H9 (cell line): ENCODE results near the gene IL1RAPL2. TPM values are rescaled to one million over a fixed set of nuclear protein-coding genes. Genes with fewer than 3 reads are reported as not detected.

Source experiments
- DNase-seq: peaks from one replicate; pipeline ENCODE4 v3.0.0-alpha.2; 2017
- H2AFZ ChIP-seq: one replicate; pipeline ENCODE4 v1.6.1; 2013; ENCODE audit warnings: mild to moderate bottlenecking, low read length, control low read depth, moderate library complexity
- H2AK5ac ChIP-seq: 2 replicates; pipeline ENCODE4 v1.6.1; 2013; ENCODE audit warnings: low read length, control low read depth, mixed read lengths; ENCODE audit not compliant: insufficient read length
- H2BK120ac ChIP-seq: one replicate; pipeline ENCODE4 v1.6.1; 2013; ENCODE audit warnings: low read depth, mild to moderate bottlenecking, low read length, control low read depth, inconsistent platforms; ENCODE audit not compliant: poor library complexity, severe bottlenecking
- H2BK12ac ChIP-seq: 2 replicates; pipeline ENCODE4 v1.6.1; 2013; ENCODE audit warnings: low read length, control low read depth, mixed read lengths, low read depth; ENCODE audit not compliant: insufficient read length
- H2BK15ac ChIP-seq: 2 replicates; pipeline ENCODE4 v1.6.1; 2013; ENCODE audit warnings: low read depth, low read length, control low read depth
- H2BK20ac ChIP-seq: one replicate; pipeline ENCODE4 v1.6.1; 2013; ENCODE audit warnings: low read depth, mild to moderate bottlenecking, low read length, control low read depth, inconsistent platforms; ENCODE audit not compliant: poor library complexity, severe bottlenecking
- H2BK5ac ChIP-seq: 2 replicates; pipeline ENCODE4 v1.6.1; 2013; ENCODE audit warnings: low read length, control low read depth, mixed read lengths; ENCODE audit not compliant: insufficient read length
- H3K14ac ChIP-seq: 2 replicates; pipeline ENCODE4 v1.6.1; 2013; ENCODE audit warnings: low read length, control low read depth; ENCODE audit not compliant: insufficient read depth
- H3K18ac ChIP-seq: 2 replicates; pipeline ENCODE4 v1.6.1; 2013; ENCODE audit warnings: low read depth, mild to moderate bottlenecking, mixed read lengths, low read length, control low read depth; ENCODE audit not compliant: insufficient read length
- H3K23ac ChIP-seq: 2 replicates; pipeline ENCODE4 v1.6.1; 2013; ENCODE audit warnings: low read length, control low read depth, mixed read lengths, low read depth; ENCODE audit not compliant: insufficient read length
- H3K23me2 ChIP-seq: 2 replicates; pipeline ENCODE4 v1.6.1; 2013; ENCODE audit warnings: low read depth, mild to moderate bottlenecking, mixed read lengths, low read length, control low read depth; ENCODE audit not compliant: insufficient read length, poor library complexity, severe bottlenecking
- H3K27ac ChIP-seq: 2 replicates; pipeline ENCODE4 v1.5.1; 2013; ENCODE audit warnings: low read length, control low read depth, mixed read lengths, low read depth; ENCODE audit not compliant: insufficient read length
- H3K27me3 ChIP-seq: 2 replicates; pipeline ENCODE4 v1.6.1; 2013; ENCODE audit warnings: low read length, control low read depth, inconsistent platforms; ENCODE audit not compliant: insufficient read depth
- H3K4ac ChIP-seq: 2 replicates; pipeline ENCODE4 v1.6.1; 2013; ENCODE audit warnings: low read depth, mild to moderate bottlenecking, control low read depth, inconsistent platforms, low read length, moderate library complexity
- H3K4me1 ChIP-seq: 2 replicates; pipeline ENCODE4 v1.6.1; 2013; ENCODE audit warnings: low read length, control low read depth, inconsistent platforms; ENCODE audit not compliant: insufficient read depth
- H3K4me2 ChIP-seq: 2 replicates; pipeline ENCODE4 v1.6.1; 2013; ENCODE audit warnings: low read length, control low read depth, mixed read lengths; ENCODE audit not compliant: insufficient read length, insufficient read depth
- H3K56ac ChIP-seq: 2 replicates; pipeline ENCODE4 v1.6.1; 2013; ENCODE audit warnings: low read depth, mild to moderate bottlenecking, mixed read lengths, low read length, control low read depth; ENCODE audit not compliant: insufficient read length
- H3K79me1 ChIP-seq: 2 replicates; pipeline ENCODE4 v1.6.1; 2013; ENCODE audit warnings: low read depth, mild to moderate bottlenecking, moderate library complexity, low read length, control low read depth, inconsistent platforms; ENCODE audit not compliant: insufficient read depth, poor library complexity, severe bottlenecking
- H3K79me2 ChIP-seq: 2 replicates; pipeline ENCODE4 v1.6.1; 2013; ENCODE audit warnings: low read length, control low read depth, inconsistent platforms; ENCODE audit not compliant: insufficient read depth
- H3K9ac ChIP-seq: 2 replicates; pipeline ENCODE4 v1.6.1; 2013; ENCODE audit warnings: low read length, control low read depth, mixed read lengths; ENCODE audit not compliant: insufficient read length; ENCODE audit errors: extremely low read depth
- H3K9me3 ChIP-seq: one replicate; pipeline ENCODE4 v1.6.1; 2013; ENCODE audit warnings: low read depth, low read length, inconsistent platforms; ENCODE audit not compliant: control insufficient read depth
- H3T11ph ChIP-seq: one replicate; pipeline ENCODE4 v1.6.1; 2013; ENCODE audit warnings: mild to moderate bottlenecking, low read length, control low read depth, inconsistent platforms
- H4K20me1 ChIP-seq: one replicate; pipeline ENCODE4 v1.6.1; 2013; ENCODE audit not compliant: control insufficient read depth, insufficient read length, insufficient read depth
- H4K5ac ChIP-seq: 2 replicates; pipeline ENCODE4 v1.6.1; 2013; ENCODE audit warnings: low read depth, mild to moderate bottlenecking, mixed read lengths, low read length, control low read depth; ENCODE audit not compliant: insufficient read length
- H4K8ac ChIP-seq: replicated peaks from 2 replicates; pipeline ENCODE4 v1.6.1; 2013; ENCODE audit warnings: low read length, control low read depth, mixed read lengths, low read depth; ENCODE audit not compliant: insufficient read length
- H4K91ac ChIP-seq: 2 replicates; pipeline ENCODE4 v1.6.1; 2013; ENCODE audit warnings: low read depth, mild to moderate bottlenecking, moderate library complexity, mixed read lengths, low read length, control low read depth; ENCODE audit not compliant: insufficient read length
- H3K27ac Mint-ChIP-seq, 3 experiments: 2 replicates in 2 of 3; 3 replicates in 1 of 3; pipeline ENCODE4 v1.8.0; 2020 to 2021; ENCODE audit warnings: mixed read lengths in 3 of 3, mild to moderate bottlenecking in 1 of 3, moderate library complexity in 1 of 3
- H3K27me3 Mint-ChIP-seq: 2 replicates; pipeline ENCODE4 v1.8.0; 2021; ENCODE audit warnings: low read depth, mild to moderate bottlenecking, moderate library complexity, mixed read lengths
- H3K36me3 Mint-ChIP-seq, 3 experiments: 2 replicates in 2 of 3; 3 replicates in 1 of 3; pipeline ENCODE4 v1.8.0; 2020 to 2021; ENCODE audit warnings: low read depth in 3 of 3, mixed read lengths in 3 of 3; ENCODE audit not compliant: insufficient read depth in 1 of 3
- H3K4me1 Mint-ChIP-seq, 2 experiments: 2 replicates each; pipeline ENCODE4 v1.8.0; 2020; ENCODE audit warnings: mixed read lengths in 2 of 2
- H3K4me3 Mint-ChIP-seq, 2 experiments: 2 replicates in 1 of 2; 3 replicates in 1 of 2; pipeline ENCODE4 v1.8.0; 2020 to 2021; ENCODE audit warnings: mild to moderate bottlenecking in 2 of 2, mixed read lengths in 2 of 2, moderate library complexity in 1 of 2
- H3K9me3 Mint-ChIP-seq, 2 experiments: 2 replicates in 1 of 2; 3 replicates in 1 of 2; pipeline ENCODE4 v1.8.0; 2020; ENCODE audit warnings: mild to moderate bottlenecking in 2 of 2, mixed read lengths in 2 of 2, moderate library complexity in 1 of 2
- WGBS: extraction: QIAGEN DNeasy Blood & Tissue Kit; methylation state at CpG from one replicate; pipeline ENCODE4 v1.1.7; 2013; ENCODE audit warnings: missing lambda C conversion rate, low lambda C conversion rate, mixed read lengths; ENCODE audit not compliant: insufficient read length; ENCODE audit errors: extremely low coverage; 5-methylcytosine and 5-hydroxymethylcytosine counted together
- total RNA-seq: library from RNA; stranded (reverse); gene quantifications from 2 replicates; pipeline ENCODE4 v1.2.1, GENCODE V29; 2021
- TF ChIP-seq, protein P1 (sequence below): fragments of 200-600 bp; sonication (generic); conservative IDR thresholded peaks from 3 replicates; pipeline ENCODE4 v1.8.0; 2021; ENCODE audit warnings: antibody characterized with exemption, mild to moderate bottlenecking

The IL1RAPL2 gene
- total RNA-seq, 1 experiment from 2014 or later, result not detected

DNA sequence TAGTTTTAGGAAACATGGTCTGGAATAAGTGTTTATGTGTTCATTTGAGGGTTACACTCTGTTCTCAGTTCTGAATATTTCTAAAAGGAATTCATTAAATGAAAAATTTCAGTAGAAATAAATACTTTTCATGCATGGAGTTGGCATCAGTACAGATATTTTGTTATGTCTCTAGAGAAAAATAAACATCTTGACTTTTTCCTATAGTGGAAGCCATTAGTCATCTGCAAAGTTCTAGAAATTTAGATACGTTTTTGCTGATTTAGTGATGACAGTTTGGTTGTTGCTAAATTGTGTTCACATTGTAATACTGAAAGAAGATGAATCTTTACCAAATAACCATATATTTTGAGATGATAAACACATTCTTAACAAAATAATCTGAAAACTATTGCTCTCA lies 922.7 kb downstream of the IL1RAPL2 start:
- H2BK12ac ChIP-seq, result no peak overlapping the region
- H3K4me2 ChIP-seq, result no peak overlapping the region
- H2AFZ ChIP-seq, result no peak overlapping the region
- H4K91ac ChIP-seq, result no peak overlapping the region
- no peaks in the 10 kb centered on the region for H3K27me3 Mint-ChIP-seq
- no peak overlapping the region for H3T11ph ChIP-seq
- no peak overlapping the region for H2BK20ac ChIP-seq
- no CpG with 5 or more reads among the region's 1 CpG for WGBS
- no peak overlapping the region for H3K23ac ChIP-seq
- no peaks in the 10 kb centered on the region for H3K9me3 ChIP-seq
- no peak overlapping the region for H3K9ac ChIP-seq
- H2BK15ac ChIP-seq, result no peak overlapping the region
- H2BK120ac ChIP-seq, result no peak overlapping the region
- no peak overlapping the region for H4K5ac ChIP-seq
- no peak overlapping the region for H2BK5ac ChIP-seq
- no peak overlapping the region for H3K4ac ChIP-seq
- no peaks in the 10 kb centered on the region for H3K23me2 ChIP-seq
- no peaks in the 10 kb centered on the region for H3K4me1 Mint-ChIP-seq
- no peaks in the 10 kb centered on the region for H3K79me1 ChIP-seq
- H3K9me3 Mint-ChIP-seq, result peaks cover 0 to 19% of the 10 kb centered on the region in 2 experiments; a peak in 3 of 5 replicates
- H3K18ac ChIP-seq, result no peak overlapping the region
- H3K56ac ChIP-seq, result no peak overlapping the region
- H3K14ac ChIP-seq, result no peak overlapping the region
- peaks cover 0 to 6% (median 4%) of the 10 kb centered on the region in 3 experiments; a peak in 3 of 7 replicates for H3K36me3 Mint-ChIP-seq
- H4K8ac ChIP-seq, result no peak overlapping the region
- TF ChIP-seq, protein P1, sequence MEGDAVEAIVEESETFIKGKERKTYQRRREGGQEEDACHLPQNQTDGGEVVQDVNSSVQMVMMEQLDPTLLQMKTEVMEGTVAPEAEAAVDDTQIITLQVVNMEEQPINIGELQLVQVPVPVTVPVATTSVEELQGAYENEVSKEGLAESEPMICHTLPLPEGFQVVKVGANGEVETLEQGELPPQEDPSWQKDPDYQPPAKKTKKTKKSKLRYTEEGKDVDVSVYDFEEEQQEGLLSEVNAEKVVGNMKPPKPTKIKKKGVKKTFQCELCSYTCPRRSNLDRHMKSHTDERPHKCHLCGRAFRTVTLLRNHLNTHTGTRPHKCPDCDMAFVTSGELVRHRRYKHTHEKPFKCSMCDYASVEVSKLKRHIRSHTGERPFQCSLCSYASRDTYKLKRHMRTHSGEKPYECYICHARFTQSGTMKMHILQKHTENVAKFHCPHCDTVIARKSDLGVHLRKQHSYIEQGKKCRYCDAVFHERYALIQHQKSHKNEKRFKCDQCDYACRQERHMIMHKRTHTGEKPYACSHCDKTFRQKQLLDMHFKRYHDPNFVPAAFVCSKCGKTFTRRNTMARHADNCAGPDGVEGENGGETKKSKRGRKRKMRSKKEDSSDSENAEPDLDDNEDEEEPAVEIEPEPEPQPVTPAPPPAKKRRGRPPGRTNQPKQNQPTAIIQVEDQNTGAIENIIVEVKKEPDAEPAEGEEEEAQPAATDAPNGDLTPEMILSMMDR, result no peak
- no peaks in the 10 kb centered on the region for H3K4me1 ChIP-seq
- H3K27ac ChIP-seq, result no peak overlapping the region
- no peak overlapping the region for H3K27ac Mint-ChIP-seq
- no peak overlapping the region for H3K4me3 Mint-ChIP-seq
- H3K27me3 ChIP-seq, result no peaks in the 10 kb centered on the region
- H3K79me2 ChIP-seq, result no peaks in the 10 kb centered on the region
- DNase-seq, result no peak
- H2AK5ac ChIP-seq, result no peak overlapping the region
- no peaks in the 10 kb centered on the region for H4K20me1 ChIP-seq
